ENCODE data around the gene NRG4. TPM values are rescaled to one million over a fixed set of nuclear protein-coding genes. Genes with fewer than 3 reads are reported as not detected.

Gene NRG4
- total and polyA plus RNA-seq, 9 of the 15 experiments (the other 6 are each of a cell fraction or from before 2014, with no cell fraction given), result 0.33 to 2.5 (median 0.76) TPM

DNA sequence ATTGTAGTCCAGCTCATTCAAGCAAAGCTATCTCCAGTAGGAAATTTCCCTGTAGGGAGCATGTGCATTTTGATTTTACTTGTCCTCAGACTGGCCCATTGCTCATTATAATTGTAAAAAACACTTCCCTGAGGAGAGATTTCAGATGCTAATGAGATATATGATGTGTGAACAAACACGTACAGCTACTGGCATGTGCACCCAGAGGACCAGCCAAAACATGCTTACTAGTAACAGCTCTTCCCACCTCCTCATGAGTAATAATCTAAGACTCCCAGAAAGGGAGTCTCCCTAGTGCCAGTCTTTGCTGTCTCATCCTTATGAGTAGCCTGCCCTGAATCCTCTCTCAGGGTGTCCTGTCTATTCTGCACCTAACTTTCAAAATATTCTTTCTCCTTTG lies 65.1 kb downstream of the NRG4 start (continued):
- TF ChIP-seq, protein P1, sequence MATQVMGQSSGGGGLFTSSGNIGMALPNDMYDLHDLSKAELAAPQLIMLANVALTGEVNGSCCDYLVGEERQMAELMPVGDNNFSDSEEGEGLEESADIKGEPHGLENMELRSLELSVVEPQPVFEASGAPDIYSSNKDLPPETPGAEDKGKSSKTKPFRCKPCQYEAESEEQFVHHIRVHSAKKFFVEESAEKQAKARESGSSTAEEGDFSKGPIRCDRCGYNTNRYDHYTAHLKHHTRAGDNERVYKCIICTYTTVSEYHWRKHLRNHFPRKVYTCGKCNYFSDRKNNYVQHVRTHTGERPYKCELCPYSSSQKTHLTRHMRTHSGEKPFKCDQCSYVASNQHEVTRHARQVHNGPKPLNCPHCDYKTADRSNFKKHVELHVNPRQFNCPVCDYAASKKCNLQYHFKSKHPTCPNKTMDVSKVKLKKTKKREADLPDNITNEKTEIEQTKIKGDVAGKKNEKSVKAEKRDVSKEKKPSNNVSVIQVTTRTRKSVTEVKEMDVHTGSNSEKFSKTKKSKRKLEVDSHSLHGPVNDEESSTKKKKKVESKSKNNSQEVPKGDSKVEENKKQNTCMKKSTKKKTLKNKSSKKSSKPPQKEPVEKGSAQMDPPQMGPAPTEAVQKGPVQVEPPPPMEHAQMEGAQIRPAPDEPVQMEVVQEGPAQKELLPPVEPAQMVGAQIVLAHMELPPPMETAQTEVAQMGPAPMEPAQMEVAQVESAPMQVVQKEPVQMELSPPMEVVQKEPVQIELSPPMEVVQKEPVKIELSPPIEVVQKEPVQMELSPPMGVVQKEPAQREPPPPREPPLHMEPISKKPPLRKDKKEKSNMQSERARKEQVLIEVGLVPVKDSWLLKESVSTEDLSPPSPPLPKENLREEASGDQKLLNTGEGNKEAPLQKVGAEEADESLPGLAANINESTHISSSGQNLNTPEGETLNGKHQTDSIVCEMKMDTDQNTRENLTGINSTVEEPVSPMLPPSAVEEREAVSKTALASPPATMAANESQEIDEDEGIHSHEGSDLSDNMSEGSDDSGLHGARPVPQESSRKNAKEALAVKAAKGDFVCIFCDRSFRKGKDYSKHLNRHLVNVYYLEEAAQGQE (IDR thresholded peaks at IDR 0.05; ENCODE audit: borderline replicate concordance), result no peak
- TF ChIP-seq, protein P1 (CRISPR knock-in tag; IDR thresholded peaks at IDR 0.05; ENCODE audit: low read depth), result no peak
- TF ChIP-seq RFX1 (IDR thresholded peaks at IDR 0.05), result no peak

DNA sequence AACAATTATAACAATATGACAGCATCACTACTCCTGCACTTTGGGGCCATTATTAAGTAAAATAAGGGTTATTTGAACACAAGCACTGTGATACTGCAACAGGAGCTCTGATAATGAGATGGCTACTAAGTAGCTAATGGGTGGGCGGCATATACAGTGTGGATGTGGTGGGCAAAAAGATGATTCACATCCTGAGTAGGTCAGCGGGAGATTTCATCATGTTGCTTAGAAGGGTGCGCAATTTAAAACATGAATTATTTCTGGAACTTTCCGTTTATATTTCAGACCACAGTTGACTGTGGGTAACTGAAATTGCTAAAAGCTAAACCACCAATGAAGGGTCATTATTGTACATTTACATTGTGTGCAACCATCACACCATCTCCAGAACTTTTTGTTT lies 66.3 kb downstream of the NRG4 start:
- no peaks in the 10 kb centered on the region for H4K20me1 ChIP-seq (replicated peaks; ENCODE audit: control insufficient read depth, insufficient read depth, low read length)
- no peak overlapping the region for H2AFZ ChIP-seq (ENCODE audit: low read depth, low read length)
- H3K9ac ChIP-seq (ENCODE audit: insufficient read depth in 1 of 2, low read depth in 2 of 2, low read length in 2 of 2), result no peak overlapping the region
- intact Hi-C loops (cut with micrococcal nuclease) (no loop called here), in situ Hi-C loops (cut with MboI) (no loop called here)
- H3K27me3 ChIP-seq (ENCODE audit: control insufficient read depth in 2 of 2, insufficient read depth in 2 of 2, low read length in 2 of 2), result 0 out of 5 replicates have a peak, but pooled peaks cover 4 to 5% of the 10 kb centered on the region in 2 experiments
- WGBS (ENCODE audit: insufficient coverage, low coverage, missing lambda C conversion rate), result 55% methylated on average over 4 of the region's 4 CpGs
- no TSS peak for BruUV-seq (replicated peaks)
- no peaks in the 10 kb centered on the region for H3K4me1 ChIP-seq (replicated peaks in 1 of 2; ENCODE audit: control insufficient read depth in 2 of 2, insufficient read depth in 2 of 2, low read length in 2 of 2)
- no peaks in the 10 kb centered on the region for H3K9me1 ChIP-seq (ENCODE audit: control insufficient read depth, insufficient read depth, low read length)
- H3K36me3 ChIP-seq (ENCODE audit: control insufficient read depth, insufficient read depth, low read length), result no peaks in the 10 kb centered on the region
- H3K4me2 ChIP-seq (ENCODE audit: insufficient read depth, low read length), result no peak overlapping the region
- ChIA-PET CTCF (ENCODE audit: low intra/inter-chr PET ratio) (no interaction called here), POLR2A (interaction anchor here (0.9 kb wide), 1 partner anchor 11 kb away, joined by 3 read pairs; no protein-coding TSS in a partner anchor)
- no peaks in the 10 kb centered on the region for H3K9me3 ChIP-seq (replicated peaks; ENCODE audit: control insufficient read depth, insufficient read depth, low read depth, low read length)
- H3K79me2 ChIP-seq (ENCODE audit: control insufficient read depth, insufficient read depth, low read length), result no peaks in the 10 kb centered on the region
- no peak overlapping the region for H3K27ac ChIP-seq (ENCODE audit: extremely low read depth, low read depth, low read length)
- DNase-seq (ENCODE audit: extremely low read depth in 1 of 4, low spot score in 3 of 4), result no peak
- no peak for ATAC-seq
- FAIRE-seq, result no peak
- no peak overlapping the region for H3K4me3 ChIP-seq
- TF ChIP-seq, protein P2, sequence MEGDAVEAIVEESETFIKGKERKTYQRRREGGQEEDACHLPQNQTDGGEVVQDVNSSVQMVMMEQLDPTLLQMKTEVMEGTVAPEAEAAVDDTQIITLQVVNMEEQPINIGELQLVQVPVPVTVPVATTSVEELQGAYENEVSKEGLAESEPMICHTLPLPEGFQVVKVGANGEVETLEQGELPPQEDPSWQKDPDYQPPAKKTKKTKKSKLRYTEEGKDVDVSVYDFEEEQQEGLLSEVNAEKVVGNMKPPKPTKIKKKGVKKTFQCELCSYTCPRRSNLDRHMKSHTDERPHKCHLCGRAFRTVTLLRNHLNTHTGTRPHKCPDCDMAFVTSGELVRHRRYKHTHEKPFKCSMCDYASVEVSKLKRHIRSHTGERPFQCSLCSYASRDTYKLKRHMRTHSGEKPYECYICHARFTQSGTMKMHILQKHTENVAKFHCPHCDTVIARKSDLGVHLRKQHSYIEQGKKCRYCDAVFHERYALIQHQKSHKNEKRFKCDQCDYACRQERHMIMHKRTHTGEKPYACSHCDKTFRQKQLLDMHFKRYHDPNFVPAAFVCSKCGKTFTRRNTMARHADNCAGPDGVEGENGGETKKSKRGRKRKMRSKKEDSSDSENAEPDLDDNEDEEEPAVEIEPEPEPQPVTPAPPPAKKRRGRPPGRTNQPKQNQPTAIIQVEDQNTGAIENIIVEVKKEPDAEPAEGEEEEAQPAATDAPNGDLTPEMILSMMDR (IDR thresholded peaks at IDR 0.05 in 2 of 3, conservative IDR thresholded peaks at IDR 0.05 in 1 of 3; ENCODE audit: insufficient read depth in 2 of 3, low read depth in 1 of 3, low read length in 3 of 3), result no peak
- TF ChIP-seq CBFB (CRISPR knock-in tag; IDR thresholded peaks at IDR 0.05), result no peak
- no peak for TF ChIP-seq TAL1 (IDR thresholded peaks at IDR 0.05)
- no peak for TF ChIP-seq TAF9B (IDR thresholded peaks at IDR 0.05; ENCODE audit: partially characterized antibody)
- TF ChIP-seq E2F8 (IDR thresholded peaks at IDR 0.05; ENCODE audit: low read depth, partially characterized antibody), result no peak
- TF ChIP-seq HMG20A (CRISPR knock-in tag; conservative IDR thresholded peaks at IDR 0.05), result no peak
